HCT116 (cell line): ENCODE measurements around the gene VSX1. TPM values are rescaled to one million over a fixed set of nuclear protein-coding genes. Genes with fewer than 3 reads are reported as not detected.

Experiments
- ATAC-seq: fragments of 200-7000 bp; cut with Tn5 transposase; 2 replicates; pipeline ENCODE4 v1.9.1; 2020; ENCODE audit warnings: mild to moderate bottlenecking, moderate library complexity
- Bru-seq: library from RNA; stranded (reverse); fragments of 400-500 nt; gene quantifications from one replicate; lab custom pipeline; 2021; lab: Mats Ljungman, UMichigan
- BruChase-seq, 2 experiments: library from RNA; stranded (reverse); fragments of 400-500 nt; gene quantifications; one replicate each; lab custom pipeline; 2021; lab: Mats Ljungman, UMichigan
- BruUV-seq: library from RNA; stranded (reverse); fragments of 400-500 nt; replicated peaks from 2 replicates; lab custom pipeline; 2021; lab: Mats Ljungman, UMichigan
- CTCF ChIA-PET: fragments of 300-600 bp; sonication (Branson Sonifier 250); formaldehyde crosslinking; loops from one replicate; lab custom pipeline; 2021; ENCODE audit warnings: antibody characterized with exemption; lab: Charles Lee
- POLR2A ChIA-PET: fragments of 300-600, 350-600 bp; sonication (Branson Sonifier 250); formaldehyde crosslinking; loops from one replicate; lab custom pipeline; 2021; ENCODE audit warnings: antibody characterized with exemption; lab: Charles Lee
- RAD21 ChIA-PET, 2 experiments: fragments of 300-600 bp; sonication (Branson Sonifier 250); formaldehyde crosslinking; loops; one replicate each; lab custom pipeline; 2023; ENCODE audit warnings: low total read pairs in 2 of 2; ENCODE audit not compliant: uncharacterized antibody in 2 of 2, unreplicated experiment in 2 of 2, low non-redundant PET in 1 of 2; lab: Charles Lee
- DNase-seq: peaks from one replicate; pipeline ENCODE4 v3.0.0-alpha.2; 2010; ENCODE audit warnings: low read depth, low spot score
- H2AFZ ChIP-seq: fragments of 200-600 bp; shearing (Covaris generic), sonication (generic); 2 replicates; pipeline ENCODE4 v1.6.1; 2017; ENCODE audit warnings: low read depth, mixed run types, mixed read lengths, antibody characterized with exemption, low read length; ENCODE audit not compliant: poor library complexity, severe bottlenecking
- H3K27ac ChIP-seq: 2 replicates; pipeline ENCODE4 v1.5.1; 2012; ENCODE audit warnings: low read depth, low read length
- H3K27me3 ChIP-seq: fragments of 200-600 bp; sonication (generic); 2 replicates; pipeline ENCODE4 v1.6.1; 2016; ENCODE audit warnings: mixed run types, low read length, mixed read lengths; ENCODE audit not compliant: insufficient read depth
- H3K36me3 ChIP-seq, 2 experiments: fragments of 200-500 bp in 1 of 2; fragments of 200-600 bp in 1 of 2; sonication (Bioruptor generic) in 1 of 2; sonication (generic) in 1 of 2; 2 replicates each; pipeline versions ENCODE4 v1.5.1 to v1.6.1; 2014 to 2016; ENCODE audit warnings: low read length in 2 of 2, inconsistent platforms in 1 of 2, mixed read lengths in 1 of 2, mixed run types in 1 of 2; ENCODE audit not compliant: insufficient read depth in 2 of 2, control insufficient read depth in 1 of 2
- H3K4me1 ChIP-seq, 2 experiments: fragments of 200-600 bp in 1 of 2; sonication (generic) in 1 of 2; 2 replicates each; pipeline versions ENCODE4 v1.5.1 to v1.6.1; 2012 to 2017; ENCODE audit warnings: low read length in 2 of 2, inconsistent platforms in 1 of 2, mild to moderate bottlenecking in 1 of 2, mixed read lengths in 1 of 2, mixed run types in 1 of 2, moderate library complexity in 1 of 2; ENCODE audit not compliant: insufficient read depth in 2 of 2, control insufficient read depth in 1 of 2
- H3K4me2 ChIP-seq: fragments of 200-600 bp; sonication (generic); 2 replicates; pipeline ENCODE4 v1.6.1; 2017; ENCODE audit warnings: mixed run types, low read length, mixed read lengths
- H3K4me3 ChIP-seq, 2 experiments: fragments of 200-600 bp in 1 of 2; sonication (generic) in 1 of 2; replicated peaks in 1 of 2; 2 replicates each; pipeline ENCODE4 v1.5.1; 2011 to 2016; ENCODE audit warnings: low read length in 2 of 2, control low read depth in 1 of 2, low read depth in 1 of 2, mild to moderate bottlenecking in 1 of 2, mixed read lengths in 1 of 2, mixed run types in 1 of 2
- H3K79me2 ChIP-seq: fragments of 200-600 bp; sonication (generic); 2 replicates; pipeline ENCODE4 v1.6.1; 2017; ENCODE audit warnings: mild to moderate bottlenecking, mixed run types, low read length, moderate library complexity, mixed read lengths; ENCODE audit not compliant: insufficient read depth
- H3K9ac ChIP-seq: fragments of 200-600 bp; sonication (generic); 2 replicates; pipeline ENCODE4 v1.6.1; 2016; ENCODE audit warnings: low read length, mixed read lengths
- H3K9me2 ChIP-seq: fragments of 200-600 bp; sonication (generic), shearing (Covaris generic); 2 replicates; pipeline ENCODE4 v1.6.1; 2017; ENCODE audit warnings: mixed run types, mild to moderate bottlenecking, moderate library complexity; ENCODE audit not compliant: insufficient read depth
- H3K9me3 ChIP-seq, 2 experiments: fragments of 200-500 bp in 1 of 2; fragments of 200-600 bp in 1 of 2; sonication (Bioruptor generic) in 1 of 2; sonication (generic) in 1 of 2; 2 replicates each; pipeline ENCODE4 v1.6.1; 2014 to 2017; ENCODE audit warnings: low read length in 2 of 2, mixed read lengths in 2 of 2, inconsistent platforms in 1 of 2, low read depth in 1 of 2, mild to moderate bottlenecking in 1 of 2, mixed run types in 1 of 2, moderate library complexity in 1 of 2; ENCODE audit not compliant: control insufficient read depth in 1 of 2, insufficient read depth in 1 of 2
- H4K20me1 ChIP-seq: fragments of 200-600 bp; sonication (generic), shearing (Covaris generic); 2 replicates; pipeline ENCODE4 v1.6.1; 2017; ENCODE audit warnings: mixed run types, mild to moderate bottlenecking, moderate library complexity; ENCODE audit not compliant: insufficient read depth
- CBX3 ChIP-seq: IDR thresholded peaks from 2 replicates; pipeline ENCODE4 v1.6.1; 2012; ENCODE audit warnings: low read depth
- CEBPB ChIP-seq: IDR thresholded peaks from 2 replicates; pipeline ENCODE4 v1.6.1; 2012; ENCODE audit warnings: low read depth
- EGR1 ChIP-seq: IDR thresholded peaks from 2 replicates; pipeline ENCODE4 v1.6.1; 2012; ENCODE audit warnings: low read depth
- ELF1 ChIP-seq: IDR thresholded peaks from 2 replicates; pipeline ENCODE4 v1.6.1; 2012; ENCODE audit warnings: low read depth, borderline replicate concordance
- EZH2phosphoT487 ChIP-seq: fragments of 200-600 bp; IDR thresholded peaks from 2 replicates; pipeline ENCODE4 v1.6.1; 2018; ENCODE audit warnings: antibody characterized with exemption, borderline replicate concordance
- FOSL1 ChIP-seq: IDR thresholded peaks from 2 replicates; pipeline ENCODE4 v1.6.1; 2012; ENCODE audit warnings: low read depth
- JUND ChIP-seq: IDR thresholded peaks from 2 replicates; pipeline ENCODE4 v1.6.1; 2012
- POLR2A ChIP-seq: IDR thresholded peaks from 2 replicates; pipeline ENCODE4 v1.7.0; 2011; ENCODE audit warnings: borderline replicate concordance; ENCODE audit not compliant: insufficient read depth, insufficient read length; ENCODE audit errors: extremely low read depth
- POLR2AphosphoS5 ChIP-seq: IDR thresholded peaks from 2 replicates; pipeline ENCODE4 v1.6.1; 2011; ENCODE audit warnings: mild to moderate bottlenecking, low read depth, low read length, moderate library complexity
- RAD21 ChIP-seq: IDR thresholded peaks from 2 replicates; pipeline ENCODE4 v1.6.1; 2012; ENCODE audit warnings: low read depth, mild to moderate bottlenecking
- SRF ChIP-seq: IDR thresholded peaks from 2 replicates; pipeline ENCODE4 v1.6.1; 2012; ENCODE audit warnings: low read depth
- TCF7L2 ChIP-seq: IDR thresholded peaks from 2 replicates; pipeline ENCODE4 v1.7.0; 2011; ENCODE audit warnings: borderline replicate concordance, inconsistent platforms; ENCODE audit not compliant: insufficient read depth, insufficient read length; ENCODE audit errors: extremely low read depth
- ZFX ChIP-seq: fragments of 450-650 bp; IDR thresholded peaks from 2 replicates; pipeline ENCODE4 v1.6.1; 2017
- intact Hi-C: fragments of 100-400 bp; cut with micrococcal nuclease; formaldehyde crosslinking; loops from 2 replicates; pipeline ENCODE4 v1.10.0; 2022
- long read RNA-seq: library from polyadenylated mRNA; unstranded; transcript quantifications from one replicate; pipeline ENCODE4 v2.0.0, GENCODE V29; 2021; ENCODE audit not compliant: unreplicated experiment
- polyA plus RNA-seq: library from polyadenylated mRNA; unstranded; fragments of >200 nt; gene quantifications from 2 replicates; pipeline ENCODE4 v1.2.1, GENCODE V29; 2012; ENCODE audit warnings: missing spikeins
- total RNA-seq: library from RNA; stranded (reverse); gene quantifications from one replicate; pipeline ENCODE4 v1.2.1, GENCODE V29; 2021; ENCODE audit not compliant: unreplicated experiment
- TF ChIP-seq, protein P1 (sequence below): IDR thresholded peaks from 2 replicates; pipeline ENCODE4 v1.6.1; 2012
- TF ChIP-seq, protein P2 (sequence below): IDR thresholded peaks from 2 replicates; pipeline ENCODE4 v1.6.1; 2011; ENCODE audit warnings: mild to moderate bottlenecking, low read length, moderate library complexity; ENCODE audit not compliant: insufficient replicate concordance; ENCODE audit errors: extremely low read depth
- TF ChIP-seq, protein P3 (sequence below): IDR thresholded peaks from 2 replicates; pipeline ENCODE4 v1.6.1; 2012

VSX1 gene
- not detected for total RNA-seq
- not detected in 2 replicates for polyA plus RNA-seq
- not detected for Bru-seq, nascent RNA
- BruChase-seq, experiment 1, labeled RNA remaining after a 6-hour chase, result not detected
- BruChase-seq, experiment 2, labeled RNA remaining after a 2-hour chase, result not detected
- long read RNA-seq, result 0 reads

DNA sequence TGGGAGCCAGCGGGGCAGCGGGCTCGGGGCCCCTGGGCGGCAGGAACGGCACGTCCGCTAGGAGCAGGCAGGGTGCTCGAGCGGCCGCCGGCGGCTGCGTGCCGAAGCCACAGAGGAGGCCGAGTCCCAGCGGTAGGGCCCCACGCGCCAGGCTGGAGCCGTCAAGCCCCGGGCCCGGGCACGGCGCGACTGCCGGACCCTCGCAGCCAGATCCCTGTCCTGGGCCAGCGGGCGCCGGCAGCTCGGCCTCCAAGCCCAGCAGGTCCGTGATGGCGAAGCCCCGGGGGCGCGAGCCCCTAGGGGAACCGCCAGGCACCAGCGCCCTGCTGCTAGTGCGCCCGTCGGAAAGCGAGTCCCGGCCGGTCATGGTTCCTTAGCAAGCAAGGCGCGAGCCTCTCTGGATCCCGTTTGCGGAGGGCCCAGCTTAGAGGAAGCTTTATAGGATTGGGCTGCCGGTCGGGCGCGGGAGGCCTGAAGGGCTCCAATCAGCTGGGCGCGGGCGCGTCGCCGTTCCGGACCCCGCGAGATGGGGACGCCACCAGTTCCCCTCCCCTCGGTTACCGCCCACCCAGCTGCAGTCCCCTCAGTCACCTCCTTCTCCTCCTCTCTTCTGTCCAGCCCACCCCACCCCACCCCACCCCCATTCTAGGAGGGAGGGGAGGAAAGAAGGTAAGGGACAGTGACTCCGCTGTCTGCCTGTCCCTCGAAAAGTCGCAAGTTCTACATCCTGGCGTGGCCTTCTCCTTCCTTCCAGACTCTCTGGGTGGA lies at the start of gene VSX1:
TSS of gene VSX1 (minus strand) at position 412 of the 768 bp plus-strand sequence. CDS start at position 367, 45 bp downstream.
- Histone ChIP-seq H3K27me3 (peaks cover 17% of the 10 kb centered on the region), H3K4me1 (peaks cover 4 to 7% of the 10 kb centered on the region in 2 experiments), H3K9me2 (no peaks in the 10 kb centered on the region), H3K4me2 (no peak within 1 kb of the TSS), H3K79me2 (no peaks in the 10 kb centered on the region), H2AFZ (no peak within 1 kb of the TSS), H3K36me3 (no peaks in the 10 kb centered on the region), H3K9ac (no peak within 1 kb of the TSS), H3K4me3 (no peak within 1 kb of the TSS), H3K27ac (no peak within 1 kb of the TSS), H4K20me1 (no peaks in the 10 kb centered on the region), H3K9me3 (no peaks in the 10 kb centered on the region)
- no peak for TF ChIP-seq ELF1
- no peak for TF ChIP-seq CBX3
- TF ChIP-seq EGR1, result no peak
- TF ChIP-seq ZFX, result no peak
- no peak for TF ChIP-seq TCF7L2
- no peak for TF ChIP-seq FOSL1
- TF ChIP-seq RAD21, result no peak
- TF ChIP-seq, protein P1, sequence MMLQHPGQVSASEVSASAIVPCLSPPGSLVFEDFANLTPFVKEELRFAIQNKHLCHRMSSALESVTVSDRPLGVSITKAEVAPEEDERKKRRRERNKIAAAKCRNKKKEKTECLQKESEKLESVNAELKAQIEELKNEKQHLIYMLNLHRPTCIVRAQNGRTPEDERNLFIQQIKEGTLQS, result no peak
- TF ChIP-seq POLR2A, result no peak
- TF ChIP-seq CEBPB, result no peak
- TF ChIP-seq SRF, result no peak
- TF ChIP-seq, protein P2, sequence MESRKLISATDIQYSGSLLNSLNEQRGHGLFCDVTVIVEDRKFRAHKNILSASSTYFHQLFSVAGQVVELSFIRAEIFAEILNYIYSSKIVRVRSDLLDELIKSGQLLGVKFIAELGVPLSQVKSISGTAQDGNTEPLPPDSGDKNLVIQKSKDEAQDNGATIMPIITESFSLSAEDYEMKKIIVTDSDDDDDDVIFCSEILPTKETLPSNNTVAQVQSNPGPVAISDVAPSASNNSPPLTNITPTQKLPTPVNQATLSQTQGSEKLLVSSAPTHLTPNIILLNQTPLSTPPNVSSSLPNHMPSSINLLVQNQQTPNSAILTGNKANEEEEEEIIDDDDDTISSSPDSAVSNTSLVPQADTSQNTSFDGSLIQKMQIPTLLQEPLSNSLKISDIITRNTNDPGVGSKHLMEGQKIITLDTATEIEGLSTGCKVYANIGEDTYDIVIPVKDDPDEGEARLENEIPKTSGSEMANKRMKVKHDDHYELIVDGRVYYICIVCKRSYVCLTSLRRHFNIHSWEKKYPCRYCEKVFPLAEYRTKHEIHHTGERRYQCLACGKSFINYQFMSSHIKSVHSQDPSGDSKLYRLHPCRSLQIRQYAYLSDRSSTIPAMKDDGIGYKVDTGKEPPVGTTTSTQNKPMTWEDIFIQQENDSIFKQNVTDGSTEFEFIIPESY, result no peak
- TF ChIP-seq, protein P3, sequence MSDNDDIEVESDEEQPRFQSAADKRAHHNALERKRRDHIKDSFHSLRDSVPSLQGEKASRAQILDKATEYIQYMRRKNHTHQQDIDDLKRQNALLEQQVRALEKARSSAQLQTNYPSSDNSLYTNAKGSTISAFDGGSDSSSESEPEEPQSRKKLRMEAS, result no peak
- no peak for TF ChIP-seq EZH2phosphoT487
- TF ChIP-seq JUND, result no peak
- TF ChIP-seq POLR2AphosphoS5, result no peak
- BruUV-seq, result no TSS peak
- DNase-seq (no peak), ATAC-seq (no peak)
- RAD21 ChIA-PET, result no interaction called here
- CTCF ChIA-PET, result interaction anchor here (0.6 to 1.5 kb wide), 2 partner anchors 112 to 317 kb away, joined by 3 read pairs; no protein-coding TSS in a partner anchor
- POLR2A ChIA-PET, result no interaction called here
- intact Hi-C loops, result no loop called here
